NOMO-1 treated with dmso at 0.1 percent for 144 hours (cell line): ENCODE results near the gene E2F4.

Experiments
- DNase-seq: peaks from one replicate; lab custom pipeline; 2025; ENCODE audit not compliant: unreplicated experiment; lab: John Stamatoyannopoulos, UW

E2F4 gene

DNA sequence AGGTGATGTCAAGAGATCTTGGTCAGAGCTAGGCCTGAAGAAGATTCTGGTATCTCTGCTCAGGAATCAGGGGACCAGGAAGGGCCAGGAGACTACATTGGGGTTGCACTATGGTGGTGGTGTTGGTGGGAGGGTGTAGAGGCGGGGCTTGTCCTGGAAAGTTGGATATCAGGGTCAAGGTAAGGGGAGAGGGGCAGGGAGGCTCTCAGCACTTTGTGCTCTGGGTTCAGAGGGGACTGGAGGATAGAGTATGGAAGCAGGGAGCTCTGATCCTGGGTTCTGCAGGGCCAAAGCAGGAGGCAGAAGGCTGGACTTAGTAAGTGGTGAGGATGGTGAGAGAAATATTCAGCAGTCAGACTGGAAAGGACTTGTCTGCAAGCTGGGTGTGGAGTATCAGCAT, 18.6 kb upstream of the E2F4 start:
- DNase-seq, result no peak

DNA sequence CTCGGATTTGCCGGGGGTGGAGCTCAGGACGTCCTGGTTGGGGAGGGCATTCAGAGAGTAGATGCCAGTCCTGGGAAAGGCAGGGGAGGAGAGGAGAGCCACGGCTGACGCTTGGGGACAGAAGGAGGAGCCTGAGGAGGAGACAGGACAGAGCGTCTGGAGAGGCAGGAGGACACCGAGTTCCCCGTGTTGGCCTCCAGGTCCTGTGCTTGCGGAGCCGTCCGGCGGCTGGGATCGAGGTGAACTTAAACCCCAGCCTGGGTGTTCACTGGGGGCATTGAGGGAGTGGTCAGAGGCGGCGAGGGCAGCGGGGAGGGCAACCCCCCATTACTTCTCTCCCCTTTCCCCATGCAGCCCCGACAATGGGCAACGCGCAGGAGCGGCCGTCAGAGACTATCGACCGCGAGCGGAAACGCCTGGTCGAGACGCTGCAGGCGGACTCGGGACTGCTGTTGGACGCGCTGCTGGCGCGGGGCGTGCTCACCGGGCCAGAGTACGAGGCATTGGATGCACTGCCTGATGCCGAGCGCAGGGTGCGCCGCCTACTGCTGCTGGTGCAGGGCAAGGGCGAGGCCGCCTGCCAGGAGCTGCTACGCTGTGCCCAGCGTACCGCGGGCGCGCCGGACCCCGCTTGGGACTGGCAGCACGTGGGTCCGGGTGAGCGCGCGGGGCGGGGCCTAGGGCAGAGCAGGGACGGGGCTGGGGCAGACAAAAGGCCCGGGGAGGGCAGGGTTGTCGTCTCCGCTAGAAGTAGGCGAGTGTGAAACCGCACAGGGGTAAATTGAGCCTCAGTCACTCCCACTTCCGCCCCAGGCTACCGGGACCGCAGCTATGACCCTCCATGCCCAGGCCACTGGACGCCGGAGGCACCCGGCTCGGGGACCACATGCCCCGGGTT, 17.9 kb upstream of the E2F4 start:
- DNase-seq, result peak; percentile 50

DNA sequence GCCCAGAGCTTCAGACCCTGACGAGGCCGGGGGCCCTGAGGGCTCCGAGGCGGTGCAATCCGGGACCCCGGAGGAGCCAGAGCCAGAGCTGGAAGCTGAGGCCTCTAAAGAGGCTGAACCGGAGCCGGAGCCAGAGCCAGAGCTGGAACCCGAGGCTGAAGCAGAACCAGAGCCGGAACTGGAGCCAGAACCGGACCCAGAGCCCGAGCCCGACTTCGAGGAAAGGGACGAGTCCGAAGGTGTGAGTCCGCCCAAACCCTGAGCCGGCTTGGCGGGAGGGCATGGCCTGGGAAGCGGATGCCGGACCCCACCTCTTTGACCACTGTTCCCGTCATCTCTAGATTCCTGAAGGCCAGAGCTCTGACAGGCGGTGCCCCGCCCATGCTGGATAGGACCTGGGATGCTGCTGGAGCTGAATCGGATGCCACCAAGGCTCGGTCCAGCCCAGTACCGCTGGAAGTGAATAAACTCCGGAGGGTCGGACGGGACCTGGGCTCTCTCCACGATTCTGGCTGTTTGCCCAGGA, 17.2 kb upstream of the E2F4 start:
- no peak for DNase-seq

DNA sequence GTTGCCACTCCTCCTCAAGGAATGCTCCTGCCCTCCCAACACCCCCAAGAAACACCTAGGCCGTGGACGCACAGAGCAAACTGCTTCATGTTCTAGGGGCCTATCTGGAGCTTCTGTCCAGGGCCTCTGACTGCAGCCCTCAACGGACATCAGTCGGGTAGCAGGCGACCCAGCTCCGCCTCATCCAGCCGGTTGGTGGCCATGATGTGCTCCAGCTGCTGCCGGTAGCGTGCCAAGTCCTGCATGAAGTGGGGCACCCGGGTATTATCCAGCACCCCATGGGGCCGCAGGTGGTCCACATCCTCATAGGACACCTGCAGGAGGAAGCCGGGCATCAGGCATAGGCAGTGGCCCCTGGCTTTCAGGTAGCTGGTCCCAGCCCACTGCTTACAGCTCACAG, 15.3 kb upstream of the E2F4 start:
- no peak for DNase-seq

DNA sequence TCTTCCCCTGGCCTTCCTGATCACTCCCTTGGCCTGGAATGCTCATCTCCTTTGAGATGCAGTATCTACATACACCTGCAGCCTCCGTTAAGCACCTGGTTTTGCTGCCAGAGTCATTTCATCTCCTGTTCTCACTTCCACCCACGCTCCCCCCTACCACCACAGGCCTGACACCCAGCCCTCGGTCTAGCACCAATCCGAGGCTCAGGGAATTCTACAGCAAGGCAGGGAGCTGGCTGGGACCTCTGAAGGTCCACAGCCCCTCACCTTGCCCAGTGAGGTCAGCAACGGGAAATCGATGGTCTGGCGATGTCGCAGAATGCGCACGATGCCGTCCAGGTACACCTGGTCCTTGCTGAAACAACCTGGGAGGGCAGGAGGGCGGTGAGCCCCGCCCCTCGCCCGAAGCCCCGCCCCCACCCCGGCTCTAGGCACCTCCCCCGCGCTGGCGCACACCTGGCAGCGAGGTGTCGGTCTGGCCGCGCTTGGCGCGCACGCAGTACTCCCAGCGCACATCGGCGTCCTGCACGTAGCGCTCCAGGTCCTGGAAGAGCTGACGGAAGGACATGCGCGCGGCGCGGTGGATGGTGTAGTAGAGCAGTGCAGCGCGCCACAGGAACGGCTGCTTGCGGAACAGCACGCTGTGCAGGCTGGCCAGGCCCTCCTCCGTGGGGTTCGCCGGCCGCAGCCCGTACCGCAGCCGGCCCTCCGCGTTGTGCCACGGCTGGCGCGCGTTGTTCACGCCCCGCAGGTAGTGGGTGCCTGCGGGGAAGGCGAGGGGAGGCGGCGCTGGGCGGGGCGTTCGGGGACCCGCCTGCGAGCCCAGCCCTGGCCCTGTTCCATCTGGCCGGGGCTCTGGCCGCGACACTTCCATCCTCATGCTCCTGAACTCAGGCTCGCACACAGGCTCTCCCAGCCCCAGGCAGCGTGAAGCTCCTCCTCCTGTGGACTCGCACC, 13.9 kb upstream of the E2F4 start:
- no peak for DNase-seq

DNA sequence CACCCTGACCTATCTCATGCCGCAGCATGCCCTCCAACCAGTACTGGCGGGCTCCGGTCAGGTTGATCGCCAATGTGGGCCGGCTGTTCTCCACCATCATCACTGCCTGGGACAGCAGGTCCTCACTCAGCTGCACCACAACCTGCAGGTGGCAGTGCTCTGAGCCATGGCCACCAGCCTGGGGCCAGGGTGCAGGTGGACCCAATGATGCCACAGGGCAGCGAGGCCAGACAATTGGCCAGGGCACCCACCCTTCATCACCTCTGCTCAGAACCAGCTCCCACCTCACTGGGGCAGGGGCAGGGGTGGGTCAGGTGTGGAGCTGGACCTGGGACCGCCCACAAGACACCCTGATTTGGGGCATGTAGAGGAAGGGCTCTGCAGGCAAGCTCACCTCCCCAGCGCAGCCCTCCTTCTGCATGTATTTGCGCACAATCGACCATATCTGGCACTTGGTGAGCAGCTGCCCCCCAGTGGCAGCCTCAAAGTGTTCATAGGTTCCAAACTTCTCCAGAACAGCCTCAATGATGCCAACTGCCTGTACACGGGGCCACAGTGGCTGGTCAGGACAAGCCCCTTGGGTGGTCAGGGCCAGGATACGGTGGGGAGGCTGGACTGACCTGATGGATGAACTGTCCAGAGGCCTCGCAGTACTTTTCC, 12.4 kb upstream of the E2F4 start:
- DNase-seq, result no peak

DNA sequence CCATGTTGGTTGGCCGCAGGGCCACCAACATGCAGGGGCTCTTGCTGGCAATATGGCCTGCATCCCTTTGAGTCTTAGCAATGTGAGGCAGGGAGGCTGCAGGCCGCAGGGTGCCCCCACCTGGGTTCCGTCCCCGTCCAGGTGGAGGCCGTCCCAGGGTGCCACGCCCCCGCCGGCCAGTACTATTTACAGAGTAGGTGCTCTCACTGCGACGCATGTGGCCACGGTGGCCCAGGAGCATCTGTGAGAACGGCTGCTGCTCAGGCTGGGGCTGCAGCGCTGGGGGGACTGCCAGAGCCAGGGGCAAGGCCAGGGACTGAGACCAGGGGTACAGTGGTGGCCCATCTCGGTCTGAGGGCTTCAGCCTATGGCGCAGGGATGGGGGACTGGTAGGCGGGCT, 11.8 kb upstream of the E2F4 start:
- DNase-seq, result no peak

DNA sequence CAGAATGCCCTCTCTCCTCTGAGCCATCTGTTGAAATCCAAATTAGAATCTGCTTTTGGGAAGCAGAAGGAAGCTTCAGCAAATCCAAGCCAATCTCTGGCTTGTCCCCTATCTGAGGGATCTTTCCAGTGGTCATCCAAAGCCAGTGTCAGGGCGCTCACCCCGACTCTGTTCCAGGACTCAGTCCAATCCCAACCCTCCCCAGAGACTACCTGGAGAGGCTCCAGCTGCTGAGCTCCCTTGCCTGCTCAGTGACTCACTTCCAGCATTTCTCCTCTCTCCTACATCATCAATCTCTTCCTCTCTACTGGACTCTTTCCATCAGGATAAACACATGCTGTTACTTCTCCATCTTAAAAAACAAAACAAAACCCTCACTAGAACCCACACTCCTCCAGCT, 10.6 kb upstream of the E2F4 start:
- no peak for DNase-seq

DNA sequence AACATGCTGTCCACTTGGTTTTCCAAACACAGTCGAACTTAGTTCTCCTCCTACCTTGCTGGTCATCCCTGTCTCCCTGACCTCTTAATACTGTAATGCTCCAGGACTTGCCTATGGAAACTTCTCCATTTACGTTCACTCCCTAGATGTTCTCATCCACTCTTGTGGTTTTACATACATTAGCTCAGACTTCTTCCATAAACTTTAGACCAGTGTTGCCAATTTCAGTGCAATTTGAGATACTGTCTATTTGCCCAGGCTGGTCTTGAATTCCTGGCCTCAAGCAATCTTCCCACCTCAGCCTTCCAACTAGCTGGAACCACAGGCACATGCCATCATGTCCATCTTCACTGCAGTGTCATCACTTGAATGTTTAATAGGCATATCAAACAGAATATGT, 9.7 kb upstream of the E2F4 start:
- no peak for DNase-seq

DNA sequence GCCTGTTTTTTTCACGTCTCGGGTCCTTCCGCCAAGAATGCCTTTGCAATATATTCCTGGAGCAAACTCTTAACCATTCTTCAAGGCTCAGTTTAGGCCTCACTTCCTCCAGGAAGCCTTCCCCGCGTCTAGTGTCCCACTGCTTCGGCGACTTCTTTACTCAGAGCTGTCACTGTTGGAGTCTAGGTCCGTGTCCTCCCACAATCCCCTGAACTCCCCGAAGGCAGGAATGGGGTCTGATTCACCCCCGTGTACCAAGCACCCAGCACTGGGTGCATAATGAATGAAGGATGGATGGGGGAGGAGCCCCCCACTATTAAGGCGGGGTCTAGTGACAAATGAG, 8.7 kb upstream of the E2F4 start:
- no peak for DNase-seq

DNA sequence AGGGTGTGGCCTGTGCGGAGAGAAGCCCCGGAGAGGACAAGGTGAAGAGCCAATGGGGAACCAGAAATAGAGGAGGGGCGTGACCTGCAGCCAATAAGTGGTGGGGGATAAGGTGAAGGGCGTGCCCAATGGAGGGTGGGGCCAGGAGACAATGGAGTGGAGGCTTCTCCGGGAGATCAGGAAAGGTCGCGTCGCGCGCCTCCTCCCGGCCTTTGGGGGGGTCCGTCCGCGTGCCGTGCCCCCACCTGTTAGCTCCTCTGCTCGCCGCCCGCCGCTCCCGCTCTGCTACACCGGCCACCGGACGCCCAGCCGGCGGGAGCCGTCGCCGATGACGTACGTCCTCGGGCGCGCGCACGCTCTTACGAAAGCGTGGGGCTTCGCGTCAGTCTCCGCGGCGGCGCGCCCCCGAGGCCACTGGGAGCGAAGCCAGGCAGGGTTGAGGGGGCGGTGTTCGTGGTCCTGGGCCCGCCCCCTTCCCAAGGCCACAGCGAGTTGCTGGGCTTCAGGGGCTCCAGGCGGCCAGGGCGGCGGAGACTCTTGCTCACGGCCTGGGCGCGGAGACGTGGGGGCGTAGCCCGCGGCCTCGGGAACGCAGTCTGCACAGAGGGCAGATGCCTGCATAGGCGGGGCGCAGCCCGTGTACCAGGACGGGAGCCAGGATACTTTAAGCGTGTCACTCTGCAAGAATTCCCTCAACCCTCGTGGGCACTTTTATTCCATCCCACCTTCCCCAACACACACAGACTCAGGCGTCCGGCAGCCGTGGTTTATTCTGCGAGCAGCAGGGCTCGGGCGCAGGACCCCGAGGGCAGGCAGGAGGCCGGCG, 8.1 kb upstream of the E2F4 start, which contains the start of gene MATCAP1:
TSS of gene MATCAP1 (minus strand) at position 337 of the 826 bp plus-strand sequence. CDS start 3,353 bp downstream, outside the sequence.
- DNase-seq, result peak; percentile 98

DNA sequence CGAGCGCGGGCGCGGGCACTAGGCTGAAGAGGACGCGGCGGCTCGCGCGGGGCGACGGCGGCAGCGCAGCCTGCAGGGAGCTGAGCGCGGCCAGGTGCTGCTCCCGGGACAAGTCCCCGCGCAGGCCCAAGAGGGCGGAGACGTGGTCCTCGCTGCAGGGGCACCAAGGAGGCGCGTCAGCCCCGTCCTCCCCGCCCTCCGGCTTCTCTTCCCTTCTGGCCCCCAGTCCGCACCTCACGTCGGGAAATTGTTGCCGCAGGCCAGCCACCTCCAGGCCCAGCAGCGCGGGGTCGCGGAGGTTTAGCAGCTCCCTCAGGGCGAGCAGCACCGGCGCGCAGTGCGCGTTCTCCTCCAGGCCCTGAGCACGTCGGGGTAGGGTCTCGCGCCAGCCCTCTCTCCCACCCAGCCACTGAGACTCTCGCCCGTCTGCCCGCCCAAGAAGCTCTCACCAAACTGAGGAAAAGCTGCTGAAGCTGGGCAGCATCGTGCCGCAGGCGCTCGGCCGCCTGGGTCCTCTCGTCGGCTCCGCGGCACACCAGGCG, 7.4 kb upstream of the E2F4 start:
- no peak for DNase-seq

DNA sequence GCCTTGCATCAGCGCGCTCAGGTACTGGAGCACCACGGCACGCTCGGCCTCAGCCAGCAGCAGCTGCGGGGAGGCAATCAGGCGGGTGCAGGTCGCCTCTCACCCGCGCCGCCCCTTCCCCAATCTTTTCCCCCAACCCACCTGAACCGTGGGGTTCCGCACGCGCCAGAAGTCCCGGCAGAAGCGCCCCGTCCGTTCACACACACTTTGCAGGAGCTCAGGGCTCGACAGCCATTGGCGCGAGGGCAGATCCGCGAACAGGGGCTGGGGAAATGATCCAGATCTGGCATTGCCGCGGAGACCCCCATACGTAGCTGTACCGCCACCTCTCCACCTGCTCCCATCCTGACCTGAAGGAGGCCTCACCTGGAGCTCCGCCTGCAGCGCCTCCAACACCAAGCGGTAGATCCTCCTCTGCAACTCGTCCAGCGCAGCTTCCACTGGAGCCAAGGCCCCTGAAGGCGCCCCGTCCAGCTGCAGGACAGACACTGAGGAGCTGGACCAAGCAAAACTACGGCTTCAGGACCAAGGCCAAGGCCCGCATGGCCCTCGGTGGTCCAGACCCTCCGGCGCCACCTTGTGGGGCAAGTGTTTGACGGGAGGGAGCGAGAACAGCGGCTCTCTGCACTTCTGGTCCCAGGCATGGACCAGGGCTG, 6.8 kb upstream of the E2F4 start:
- peak; percentile 73 for DNase-seq

DNA sequence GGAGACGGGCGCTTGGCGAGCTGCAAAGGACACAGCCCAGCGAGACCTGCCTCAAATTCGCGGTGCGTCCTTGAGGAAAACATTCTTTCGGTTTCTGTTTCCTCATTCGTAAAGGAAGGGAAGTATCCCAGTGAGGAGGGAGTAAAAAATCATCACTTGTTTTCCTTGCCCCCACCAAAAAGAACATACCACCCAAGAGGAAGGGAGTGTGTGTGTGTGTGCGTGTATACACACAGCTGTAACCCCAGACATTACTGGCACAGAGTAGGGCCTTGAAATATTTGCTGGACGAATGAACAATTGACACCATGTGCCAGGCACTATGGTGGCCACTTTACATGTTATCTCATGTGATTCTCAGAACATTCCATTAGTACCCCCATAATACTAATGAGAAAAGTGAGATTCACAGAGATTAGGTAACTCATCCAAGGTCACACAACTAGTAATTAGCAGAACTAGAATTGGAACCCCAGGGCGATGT, 6.3 kb upstream of the E2F4 start:
- no peak for DNase-seq

DNA sequence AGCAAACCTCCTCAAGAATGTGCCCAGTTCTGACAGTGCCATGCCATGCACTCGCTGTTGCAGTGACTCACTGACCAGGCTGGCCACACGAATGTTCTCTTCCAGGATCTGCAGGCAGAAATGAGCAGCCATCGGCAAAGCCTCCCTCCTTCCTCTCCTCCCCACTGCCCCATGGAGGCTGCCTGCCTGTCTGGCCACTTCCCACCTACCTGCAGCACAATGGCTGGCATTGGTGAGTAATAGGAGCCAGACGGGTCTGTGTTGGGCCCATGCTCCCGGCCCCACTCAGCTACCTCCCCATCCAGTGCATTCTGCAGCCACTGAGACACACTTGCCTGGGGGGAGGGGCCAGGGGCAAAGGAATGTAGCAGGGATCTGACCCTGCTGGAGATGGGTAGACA, 5.4 kb upstream of the E2F4 start:
- no peak for DNase-seq

DNA sequence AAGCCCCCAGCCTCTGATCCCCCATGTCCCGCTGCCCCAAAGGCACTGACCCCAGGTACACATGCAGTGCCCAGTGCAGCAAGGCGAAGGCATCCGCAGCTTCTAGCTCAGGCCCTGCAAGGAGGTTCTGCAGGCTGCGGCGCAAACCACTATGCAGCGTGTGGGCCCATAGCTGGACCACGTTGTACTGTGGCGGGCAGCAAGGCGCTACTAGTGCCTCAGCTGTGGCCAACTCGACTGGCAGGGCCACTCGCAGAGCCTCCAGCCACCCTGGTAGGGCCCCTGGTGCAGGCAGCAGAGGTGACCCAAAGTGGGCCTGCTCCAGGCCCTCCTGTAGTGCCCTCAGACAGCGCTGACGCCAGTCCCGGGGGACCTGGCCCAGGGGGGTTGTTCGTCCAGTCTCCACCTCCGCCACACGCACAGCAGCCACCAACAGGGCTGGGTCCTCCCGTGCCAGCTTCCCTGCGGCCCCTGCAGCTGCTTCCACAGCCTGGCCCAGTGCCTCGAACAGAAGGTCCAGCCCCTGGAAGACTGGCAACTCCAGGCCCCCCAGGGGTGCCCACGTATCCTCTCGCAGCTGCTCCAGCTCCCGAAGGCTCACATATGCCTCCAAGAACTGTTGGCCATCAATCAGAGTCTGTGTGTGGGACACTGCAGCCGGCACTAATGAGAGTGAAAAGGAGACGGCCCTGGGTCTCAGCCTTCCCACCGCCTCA, 4.6 kb upstream of the E2F4 start:
- DNase-seq, result no peak

DNA sequence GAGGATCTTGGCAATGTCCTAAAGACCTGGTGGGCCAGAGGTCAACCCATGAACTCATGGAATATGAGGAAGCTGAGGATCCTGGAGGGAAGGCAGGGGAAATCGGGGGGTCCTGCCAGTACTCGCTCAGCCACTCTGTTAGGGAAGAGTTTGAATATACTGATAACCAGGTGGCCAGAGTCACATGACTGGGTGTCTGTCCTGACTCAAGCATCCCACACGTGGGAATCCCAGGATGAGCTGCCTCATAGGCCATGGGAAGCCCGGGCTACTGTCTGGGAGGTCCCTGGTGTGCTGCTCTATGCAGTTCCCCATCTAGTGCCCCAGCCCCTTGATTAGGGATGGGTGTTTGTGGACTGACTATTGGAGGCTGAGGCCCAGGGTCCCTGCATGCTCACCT, 3.6 kb upstream of the E2F4 start:
- DNase-seq, result no peak

DNA sequence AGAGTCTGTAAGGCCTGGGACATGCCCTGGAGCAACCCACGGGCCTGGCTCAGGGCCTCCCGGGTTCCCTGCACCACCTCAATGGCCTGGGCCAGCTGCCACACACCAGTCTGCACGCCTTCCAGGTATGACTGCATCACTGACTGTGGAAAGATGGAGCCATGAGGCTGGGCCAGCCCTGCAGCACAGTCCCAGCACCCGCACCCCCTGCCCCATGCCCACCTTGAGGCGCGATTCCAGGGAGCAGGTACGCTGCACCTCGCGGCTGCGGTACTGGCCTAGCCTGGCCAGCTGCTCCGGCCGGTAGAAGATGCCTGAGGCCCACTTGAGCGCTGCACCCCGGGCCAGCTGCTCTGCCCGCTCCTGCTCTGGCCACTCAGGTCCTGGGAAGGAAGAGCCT, 3.2 kb upstream of the E2F4 start:
- DNase-seq, result no peak

DNA sequence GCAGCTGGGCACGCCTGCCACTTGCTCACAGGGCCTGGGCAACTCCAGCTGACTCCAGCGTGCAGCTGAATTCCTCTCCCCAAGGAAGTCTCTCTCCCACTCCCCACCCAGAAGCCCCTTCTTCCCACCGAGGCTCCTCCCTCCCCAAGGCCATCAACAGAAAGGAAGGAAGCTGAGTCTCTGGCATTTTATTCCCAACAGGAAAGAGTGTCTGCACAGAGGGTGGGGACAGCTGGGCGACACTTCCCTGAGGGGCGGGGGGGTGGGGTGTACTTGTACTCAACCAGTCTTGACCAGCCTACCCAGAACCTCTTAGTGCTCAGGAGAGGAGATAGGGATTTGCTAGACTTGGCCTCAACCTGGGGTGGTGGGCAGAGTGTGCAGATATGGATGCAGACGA, 1.9 kb upstream of the E2F4 start, which contains the start of gene EXOC3L1:
TSS of gene EXOC3L1 (minus strand) at position 96 of the 400 bp plus-strand sequence. CDS start 460 bp downstream, outside the sequence.
- DNase-seq, result no peak
